Measurements from ENCODE around the gene AOAH. TPM values are rescaled to one million over a fixed set of nuclear protein-coding genes. Genes with fewer than 3 reads are reported as not detected.
"Not testable (repeated sequence)": the region's sequence is repeated elsewhere in the genome, so short reads cannot be mapped to it uniquely, and the experiment has no call there.

The AOAH gene
- total RNA-seq, 2 experiments from 2014 or later, result 15.4 to 18.5 TPM

DNA sequence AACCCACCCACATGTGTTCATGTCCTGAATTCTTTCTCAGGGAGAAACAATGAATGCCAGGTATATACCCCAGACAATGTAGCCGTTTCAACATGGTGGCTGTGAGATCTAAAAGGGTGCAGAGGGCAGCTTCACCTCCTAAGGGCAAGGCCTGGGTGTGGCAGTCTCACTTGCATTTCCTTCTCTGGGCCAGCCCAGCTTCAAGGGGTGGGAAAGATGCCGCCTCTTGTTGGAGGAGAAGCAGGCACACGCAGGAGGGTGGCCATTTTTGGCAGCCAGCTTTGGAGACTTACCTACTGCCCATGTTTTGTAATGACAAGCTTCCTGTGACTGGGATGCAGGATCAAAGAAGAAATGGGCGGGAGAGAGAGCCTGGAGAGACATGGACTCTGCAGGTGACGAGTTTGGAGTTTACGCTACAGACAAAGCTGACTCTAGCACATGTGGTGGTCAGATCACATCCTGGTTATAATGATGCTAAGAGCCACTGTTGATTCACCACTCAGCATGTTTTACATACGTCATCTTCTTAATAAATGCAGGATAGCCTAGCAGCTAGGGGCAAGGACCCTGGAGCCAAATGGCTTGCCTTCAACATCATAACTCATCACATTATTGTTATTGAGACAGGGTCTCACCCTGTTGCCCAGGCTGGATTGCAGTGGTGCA is 218.0 kb downstream of the AOAH start:
- H3K27me3 Mint-ChIP-seq, result no peaks in the 10 kb centered on the region
- no peak overlapping the region for H3K4me3 Mint-ChIP-seq
- no peaks in the 10 kb centered on the region for H3K36me3 Mint-ChIP-seq (ENCODE audit: low read depth)
- H3K9me3 Mint-ChIP-seq, result peaks cover 8% of the 10 kb centered on the region
- no peaks in the 10 kb centered on the region for H3K4me1 Mint-ChIP-seq
- CTCF ChIA-PET, result no interaction called here
- no peak overlapping the region for H3K27ac Mint-ChIP-seq
- DNase-seq, result no peak
- POLR2A ChIA-PET, result no interaction called here

GRCh38 chr7:36504617-36505016 is 219.7 kb downstream of the AOAH start:
- H3K27me3 Mint-ChIP-seq; H3K27ac Mint-ChIP-seq; CTCF ChIA-PET; H3K9me3 Mint-ChIP-seq; H3K4me3 Mint-ChIP-seq; H3K36me3 Mint-ChIP-seq (ENCODE audit: low read depth); H3K4me1 Mint-ChIP-seq; DNase-seq; POLR2A ChIA-PET: not testable (repeated sequence)

GRCh38 chr7:36504216-36504615 is 220.1 kb downstream of the AOAH start:
- H3K27me3 Mint-ChIP-seq; H3K27ac Mint-ChIP-seq; H3K9me3 Mint-ChIP-seq; POLR2A ChIA-PET; H3K36me3 Mint-ChIP-seq (ENCODE audit: low read depth); CTCF ChIA-PET; H3K4me1 Mint-ChIP-seq; H3K4me3 Mint-ChIP-seq; DNase-seq: not testable (repeated sequence)

GRCh38 chr7:36497775-36498174 is 226.5 kb downstream of the AOAH start:
- Mint-ChIP-seq H3K36me3 (ENCODE audit: low read depth) (peaks cover 2% of the 10 kb centered on the region), H3K4me3 (no peak overlapping the region), H3K4me1 (peaks cover 1% of the 10 kb centered on the region), H3K9me3 (peaks cover 2% of the 10 kb centered on the region), H3K27me3 (peaks cover 7% of the 10 kb centered on the region), H3K27ac (no peak overlapping the region)
- CTCF ChIA-PET, result no interaction called here
- no peak for DNase-seq
- POLR2A ChIA-PET, result no interaction called here

- H3K4me3 Mint-ChIP-seq; H3K4me1 Mint-ChIP-seq; DNase-seq; H3K27me3 Mint-ChIP-seq; H3K27ac Mint-ChIP-seq; H3K9me3 Mint-ChIP-seq; H3K36me3 Mint-ChIP-seq (ENCODE audit: low read depth); POLR2A ChIA-PET: not testable (repeated sequence)
- CTCF ChIA-PET, result interaction anchor here (1.0 kb wide), 1 partner anchor 174 kb away, joined by 3 read pairs; no protein-coding TSS in a partner anchor
Measured at GRCh38 chr7:36497176-36497575, 227.1 kb downstream of the AOAH start.

- H3K27ac Mint-ChIP-seq, result no peak overlapping the region
- peaks cover 2% of the 10 kb centered on the region for H3K36me3 Mint-ChIP-seq (ENCODE audit: low read depth)
- no peak for DNase-seq
- CTCF ChIA-PET, result interaction anchor here (1.0 kb wide), 1 partner anchor 174 kb away, joined by 3 read pairs; no protein-coding TSS in a partner anchor
- peaks cover 1% of the 10 kb centered on the region for H3K4me1 Mint-ChIP-seq
- no peak overlapping the region for H3K4me3 Mint-ChIP-seq
- POLR2A ChIA-PET, result no interaction called here
- H3K27me3 Mint-ChIP-seq, result peaks cover 7% of the 10 kb centered on the region
- H3K9me3 Mint-ChIP-seq, result peaks cover 2% of the 10 kb centered on the region
Measured at GRCh38 chr7:36496576-36496975, 227.7 kb downstream of the AOAH start.

DNA sequence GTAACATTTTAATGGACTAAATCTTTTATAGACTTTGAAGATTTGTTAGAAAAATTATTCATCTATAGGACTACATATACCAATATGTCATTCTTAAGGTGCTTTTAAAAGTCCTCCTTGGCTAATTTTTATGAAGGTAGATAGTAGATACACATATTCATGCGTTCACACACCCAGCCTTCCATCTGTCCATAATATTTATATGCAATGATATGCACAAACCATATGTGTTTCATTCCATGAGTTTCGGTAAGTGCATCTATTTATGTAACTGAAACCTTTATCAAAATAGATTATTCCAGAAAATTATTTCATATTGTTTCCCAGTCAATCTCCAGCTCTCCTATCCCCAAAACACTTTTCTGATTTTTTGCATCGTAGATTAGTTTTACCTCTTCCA is 233.0 kb downstream of the AOAH start:
- no peaks in the 10 kb centered on the region for H3K9me3 Mint-ChIP-seq
- peaks cover 2% of the 10 kb centered on the region for H3K36me3 Mint-ChIP-seq (ENCODE audit: low read depth)
- DNase-seq, result no peak
- H3K4me1 Mint-ChIP-seq, result peaks cover 3% of the 10 kb centered on the region
- H3K27me3 Mint-ChIP-seq, result peaks cover 8% of the 10 kb centered on the region
- ChIA-PET POLR2A (no interaction called here), CTCF (interaction anchor here (1.0 to 1.2 kb wide), 2 partner anchors 477 to 691 kb away, joined by 3 to 4 read pairs; no protein-coding TSS in a partner anchor)
- no peak overlapping the region for H3K27ac Mint-ChIP-seq
- H3K4me3 Mint-ChIP-seq, result no peak overlapping the region

GRCh38 chr7:36490419-36490830 is 233.9 kb downstream of the AOAH start:
- ChIA-PET POLR2A (no interaction called here), CTCF (interaction anchor here (0.6 to 4.9 kb wide), 6 partner anchors 87 to 711 kb away, joined by 3 to 78 read pairs (median 6); no protein-coding TSS in a partner anchor)
- Mint-ChIP-seq H3K27me3 (peaks cover 8% of the 10 kb centered on the region), H3K4me3 (no peak overlapping the region), H3K9me3 (no peaks in the 10 kb centered on the region), H3K36me3 (ENCODE audit: low read depth) (peaks cover 2% of the 10 kb centered on the region), H3K4me1 (peaks cover 3% of the 10 kb centered on the region), H3K27ac (no peak overlapping the region)
- no peak for DNase-seq

DNA sequence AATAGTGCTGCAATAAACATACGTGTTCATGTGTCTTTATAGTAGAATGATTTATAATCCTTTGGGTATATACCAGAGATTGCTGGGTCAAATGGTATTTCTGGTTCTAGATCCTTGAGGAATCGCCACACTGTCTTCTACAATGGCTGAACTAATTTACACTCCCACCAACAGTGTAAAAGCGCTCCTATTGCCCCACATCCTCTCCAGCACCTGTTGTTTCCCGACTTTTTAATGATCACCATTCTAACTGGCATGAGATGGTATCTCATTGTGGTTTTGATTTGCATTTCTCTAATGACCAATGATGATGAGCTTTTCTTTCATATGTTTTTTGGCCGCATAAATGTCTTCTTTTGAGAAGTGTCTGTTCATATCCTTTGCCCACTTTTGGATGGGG is 235.6 kb downstream of the AOAH start:
- H3K4me1 Mint-ChIP-seq, H3K4me3 Mint-ChIP-seq: not testable (repeated sequence)

DNA sequence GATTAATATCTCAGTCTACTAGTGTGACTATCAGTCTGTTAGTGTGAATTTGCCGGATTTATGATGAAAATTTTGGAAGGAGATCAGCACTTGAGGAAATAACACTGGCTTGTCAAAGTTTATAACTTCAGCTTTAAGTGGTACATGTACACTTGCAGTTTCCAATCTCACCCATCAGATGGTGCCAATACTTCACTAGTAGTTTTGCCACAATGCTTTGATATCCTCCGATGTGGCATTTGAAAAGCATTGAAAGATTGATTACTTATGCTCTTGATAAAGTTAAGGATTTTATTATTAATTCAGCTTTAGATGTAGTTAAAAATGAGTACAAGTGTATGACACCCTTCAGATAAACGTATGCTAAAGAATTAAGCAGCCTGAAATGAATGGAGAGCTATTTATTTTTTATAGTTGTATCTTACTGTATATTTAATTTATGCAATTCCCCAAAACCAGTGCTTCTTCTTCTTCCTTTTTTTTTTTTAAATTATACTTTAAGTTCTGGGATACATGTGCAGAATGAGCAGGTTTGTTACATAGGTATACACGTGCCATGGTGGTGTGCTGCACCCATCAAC is 236.4 kb downstream of the AOAH start:
- ChIA-PET CTCF (interaction anchor here (0.6 to 4.9 kb wide), 18 partner anchors 10 to 717 kb away, joined by 3 to 78 read pairs (median 4); partner anchors contain the start of gene AOAH), POLR2A (interaction anchor here (0.8 to 1.3 kb wide), 3 partner anchors 152 to 694 kb away, joined by 3 to 5 read pairs (median 3); no protein-coding TSS in a partner anchor)
- H3K4me3 Mint-ChIP-seq, result no peak overlapping the region
- H3K36me3 Mint-ChIP-seq (ENCODE audit: low read depth), result no peaks in the 10 kb centered on the region
- no peak overlapping the region for H3K27ac Mint-ChIP-seq
- peak; percentile 41 for DNase-seq
- peaks cover 1% of the 10 kb centered on the region for H3K4me1 Mint-ChIP-seq
- peaks cover 2% of the 10 kb centered on the region for H3K27me3 Mint-ChIP-seq
- H3K9me3 Mint-ChIP-seq, result no peaks in the 10 kb centered on the region

More for the DNA sequence above, 235.6 kb downstream of the AOAH start:
- DNase-seq; POLR2A ChIA-PET; H3K27me3 Mint-ChIP-seq; H3K27ac Mint-ChIP-seq; H3K9me3 Mint-ChIP-seq; H3K36me3 Mint-ChIP-seq (ENCODE audit: low read depth): not testable (repeated sequence)
- CTCF ChIA-PET, result interaction anchor here (1.4 to 4.9 kb wide), 8 partner anchors 181 to 716 kb away, joined by 3 to 78 read pairs (median 8); no protein-coding TSS in a partner anchor

DNA sequence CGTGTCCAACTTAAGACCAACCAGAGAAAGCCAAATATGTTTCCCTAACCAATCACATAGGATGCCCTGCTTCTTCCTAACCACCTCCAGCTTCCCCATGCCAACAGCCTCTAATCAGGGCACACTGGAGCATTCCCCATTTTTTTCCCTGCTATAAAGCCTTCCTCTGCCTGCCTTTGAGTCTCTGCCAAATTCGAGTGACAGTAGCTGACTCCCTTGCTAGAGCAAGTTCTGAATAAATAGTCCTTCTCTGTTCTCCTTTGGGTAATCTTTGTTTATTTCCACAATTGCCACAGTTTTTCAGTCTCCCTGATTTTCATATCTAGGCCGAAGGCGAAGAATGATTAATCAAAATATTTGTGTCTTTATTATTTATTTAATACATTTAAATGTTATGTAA is 238.0 kb downstream of the AOAH start:
- H3K9me3 Mint-ChIP-seq, result no peaks in the 10 kb centered on the region
- ChIA-PET CTCF (interaction anchor here (4.7 to 4.9 kb wide), 2 partner anchors 184 to 696 kb away, joined by 58 to 78 read pairs; no protein-coding TSS in a partner anchor), POLR2A (no interaction called here)
- peaks cover 1% of the 10 kb centered on the region for H3K4me1 Mint-ChIP-seq
- H3K27me3 Mint-ChIP-seq, result peaks cover 2% of the 10 kb centered on the region
- H3K4me3 Mint-ChIP-seq, result no peak overlapping the region
- no peak overlapping the region for H3K27ac Mint-ChIP-seq
- DNase-seq, result no peak
- H3K36me3 Mint-ChIP-seq (ENCODE audit: low read depth), result peaks cover 5% of the 10 kb centered on the region

- DNase-seq, result no peak
- ChIA-PET POLR2A (no interaction called here), CTCF (interaction anchor here (1.4 kb wide), 1 partner anchor 698 kb away, joined by 4 read pairs; no protein-coding TSS in a partner anchor)
- H3K4me1 Mint-ChIP-seq, result peaks cover 1% of the 10 kb centered on the region
- no peaks in the 10 kb centered on the region for H3K27me3 Mint-ChIP-seq
- peaks cover 12% of the 10 kb centered on the region for H3K36me3 Mint-ChIP-seq (ENCODE audit: low read depth)
- no peak overlapping the region for H3K4me3 Mint-ChIP-seq
- H3K9me3 Mint-ChIP-seq, result peaks cover 3% of the 10 kb centered on the region
- H3K27ac Mint-ChIP-seq, result no peak overlapping the region
Measured at GRCh38 chr7:36484265-36484664, 240.0 kb downstream of the AOAH start.

DNA sequence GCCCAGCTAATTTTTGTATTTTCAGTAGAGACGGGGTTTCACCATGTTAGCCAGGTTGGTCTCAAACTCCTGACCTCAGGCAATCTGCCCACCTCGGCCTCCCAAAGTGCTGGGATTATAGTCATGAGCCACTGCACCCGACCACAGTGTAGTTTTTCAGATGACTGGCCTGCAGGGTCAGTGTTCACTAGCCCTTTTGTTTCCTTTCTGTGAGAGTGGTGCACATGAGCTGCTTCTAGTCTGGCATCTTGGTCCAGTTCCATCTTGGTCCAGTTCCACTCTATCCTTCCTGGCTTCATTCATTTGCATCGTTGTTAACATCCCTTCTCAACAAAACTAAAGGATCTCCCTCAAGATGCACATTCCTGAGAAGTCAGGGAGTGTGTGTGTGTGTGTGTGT is 240.4 kb downstream of the AOAH start:
- H3K4me3 Mint-ChIP-seq, H3K4me1 Mint-ChIP-seq, H3K9me3 Mint-ChIP-seq, H3K27me3 Mint-ChIP-seq, DNase-seq, H3K27ac Mint-ChIP-seq, POLR2A ChIA-PET: not testable (repeated sequence)
- CTCF ChIA-PET, result interaction anchor here (1.4 kb wide), 1 partner anchor 698 kb away, joined by 4 read pairs; no protein-coding TSS in a partner anchor
- peaks cover 12% of the 10 kb centered on the region for H3K36me3 Mint-ChIP-seq (ENCODE audit: low read depth)

All from activated CD4-positive, alpha-beta memory T cell treated with anti-CD3 and anti-CD28 coated beads, Interleukin-2, amount 10 ng/mL, durations not matched to agents 7 days and 5 days (primary cell).